ENCODE measurements around the gene USP13. TPM values are rescaled to one million over a fixed set of nuclear protein-coding genes. Genes with fewer than 3 reads are reported as not detected.

The USP13 gene
- total and polyA plus RNA-seq, 4 donors = 2.4 to 7.3 (median 4.2) TPM

DNA sequence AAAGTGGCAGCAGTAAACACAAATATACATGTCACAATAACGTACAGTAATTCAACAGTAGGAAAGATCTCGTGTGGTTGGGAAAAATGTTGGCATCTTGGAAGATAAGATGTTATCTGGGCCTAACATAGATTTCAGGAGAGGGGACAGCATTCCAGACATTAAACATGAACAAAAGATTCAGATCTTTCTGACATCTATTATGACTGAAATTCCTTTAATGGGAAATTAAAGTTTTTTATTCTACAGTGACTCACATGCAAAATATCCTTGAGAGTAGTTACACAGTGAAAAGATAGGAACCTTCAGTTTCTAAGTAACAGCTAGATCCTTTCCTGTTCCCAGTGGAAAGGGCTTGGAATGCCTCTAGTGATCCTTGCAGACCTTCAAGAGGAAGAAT lies 39.0 kb upstream of the USP13 start:
- peaks cover 5 to 14% (median 10%) of the 10 kb centered on the region in 4 donors for H3K36me3 ChIP-seq (ENCODE audit: control insufficient read depth in 4 of 4, insufficient read depth in 3 of 4, low read depth in 1 of 4, low read length in 3 of 4)
- no peak for DNase-seq (ENCODE audit: low spot score)
- TF ChIP-seq, protein P1, sequence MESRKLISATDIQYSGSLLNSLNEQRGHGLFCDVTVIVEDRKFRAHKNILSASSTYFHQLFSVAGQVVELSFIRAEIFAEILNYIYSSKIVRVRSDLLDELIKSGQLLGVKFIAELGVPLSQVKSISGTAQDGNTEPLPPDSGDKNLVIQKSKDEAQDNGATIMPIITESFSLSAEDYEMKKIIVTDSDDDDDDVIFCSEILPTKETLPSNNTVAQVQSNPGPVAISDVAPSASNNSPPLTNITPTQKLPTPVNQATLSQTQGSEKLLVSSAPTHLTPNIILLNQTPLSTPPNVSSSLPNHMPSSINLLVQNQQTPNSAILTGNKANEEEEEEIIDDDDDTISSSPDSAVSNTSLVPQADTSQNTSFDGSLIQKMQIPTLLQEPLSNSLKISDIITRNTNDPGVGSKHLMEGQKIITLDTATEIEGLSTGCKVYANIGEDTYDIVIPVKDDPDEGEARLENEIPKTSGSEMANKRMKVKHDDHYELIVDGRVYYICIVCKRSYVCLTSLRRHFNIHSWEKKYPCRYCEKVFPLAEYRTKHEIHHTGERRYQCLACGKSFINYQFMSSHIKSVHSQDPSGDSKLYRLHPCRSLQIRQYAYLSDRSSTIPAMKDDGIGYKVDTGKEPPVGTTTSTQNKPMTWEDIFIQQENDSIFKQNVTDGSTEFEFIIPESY (IDR thresholded peaks at IDR 0.05) = no peak
- H3K27ac ChIP-seq (ENCODE audit: low read depth in 1 of 2, low read length in 2 of 2) = no peak overlapping the region
- no peaks in the 10 kb centered on the region for H3K4me1 ChIP-seq (ENCODE audit: control insufficient read depth in 4 of 4, insufficient read depth in 4 of 4, low read length in 3 of 4)
- no peak overlapping the region for H3K9ac ChIP-seq (ENCODE audit: low read depth in 1 of 2, low read length in 2 of 2)
- H3K9me3 ChIP-seq (ENCODE audit: control insufficient read depth in 4 of 4, low read length in 3 of 4) = no peaks in the 10 kb centered on the region
- H3K4me3 ChIP-seq (ENCODE audit: low read depth in 1 of 3, low read length in 3 of 3) = no peak overlapping the region
- 82% methylated on average over 2 of the region's 2 CpGs for WGBS
- H3K27me3 ChIP-seq (ENCODE audit: control insufficient read depth in 4 of 4, insufficient read depth in 4 of 4, low read length in 3 of 4) = no peaks in the 10 kb centered on the region

DNA sequence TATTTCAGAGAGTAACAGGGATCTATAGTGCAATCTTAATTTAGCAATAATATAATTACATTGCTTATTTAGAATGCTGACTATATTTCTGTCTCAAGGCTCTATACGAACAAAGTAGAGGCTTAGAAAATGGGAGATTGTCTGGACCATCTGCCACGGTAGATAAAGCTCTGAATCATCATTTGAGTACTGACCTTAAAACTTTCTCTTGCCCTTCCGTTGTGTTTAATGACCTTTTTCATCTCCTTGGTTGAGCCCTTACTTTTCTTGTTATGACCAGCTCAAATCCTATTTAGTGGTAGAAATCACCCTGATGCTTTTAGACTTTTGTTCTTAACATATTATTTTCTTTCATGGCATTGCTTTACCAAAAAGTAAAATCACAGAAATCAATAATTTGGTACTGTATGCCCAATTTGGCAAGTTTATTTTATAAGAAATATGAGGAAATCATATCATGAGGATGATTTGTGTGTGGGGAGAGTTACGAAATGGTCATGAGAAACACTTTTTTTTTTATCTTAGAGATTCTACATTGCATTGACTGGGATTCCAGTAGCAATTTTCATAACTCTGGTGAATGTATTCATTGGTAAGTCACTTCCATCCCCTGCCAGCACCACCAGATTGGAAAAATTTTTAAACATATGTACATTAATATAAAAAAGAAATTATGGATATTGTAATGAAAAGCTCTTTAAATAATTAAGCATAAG lies 37.2 kb upstream of the USP13 start:
- H3K27me3 ChIP-seq (ENCODE audit: control insufficient read depth in 4 of 4, insufficient read depth in 4 of 4, low read length in 3 of 4) = no peaks in the 10 kb centered on the region
- H3K4me1 ChIP-seq (ENCODE audit: control insufficient read depth in 4 of 4, insufficient read depth in 4 of 4, low read length in 3 of 4) = no peaks in the 10 kb centered on the region
- TF ChIP-seq, protein P2, sequence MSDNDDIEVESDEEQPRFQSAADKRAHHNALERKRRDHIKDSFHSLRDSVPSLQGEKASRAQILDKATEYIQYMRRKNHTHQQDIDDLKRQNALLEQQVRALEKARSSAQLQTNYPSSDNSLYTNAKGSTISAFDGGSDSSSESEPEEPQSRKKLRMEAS (IDR thresholded peaks at IDR 0.05) = no peak
- no peak for TF ChIP-seq RAD21 (IDR thresholded peaks at IDR 0.05)
- TF ChIP-seq, protein P3, sequence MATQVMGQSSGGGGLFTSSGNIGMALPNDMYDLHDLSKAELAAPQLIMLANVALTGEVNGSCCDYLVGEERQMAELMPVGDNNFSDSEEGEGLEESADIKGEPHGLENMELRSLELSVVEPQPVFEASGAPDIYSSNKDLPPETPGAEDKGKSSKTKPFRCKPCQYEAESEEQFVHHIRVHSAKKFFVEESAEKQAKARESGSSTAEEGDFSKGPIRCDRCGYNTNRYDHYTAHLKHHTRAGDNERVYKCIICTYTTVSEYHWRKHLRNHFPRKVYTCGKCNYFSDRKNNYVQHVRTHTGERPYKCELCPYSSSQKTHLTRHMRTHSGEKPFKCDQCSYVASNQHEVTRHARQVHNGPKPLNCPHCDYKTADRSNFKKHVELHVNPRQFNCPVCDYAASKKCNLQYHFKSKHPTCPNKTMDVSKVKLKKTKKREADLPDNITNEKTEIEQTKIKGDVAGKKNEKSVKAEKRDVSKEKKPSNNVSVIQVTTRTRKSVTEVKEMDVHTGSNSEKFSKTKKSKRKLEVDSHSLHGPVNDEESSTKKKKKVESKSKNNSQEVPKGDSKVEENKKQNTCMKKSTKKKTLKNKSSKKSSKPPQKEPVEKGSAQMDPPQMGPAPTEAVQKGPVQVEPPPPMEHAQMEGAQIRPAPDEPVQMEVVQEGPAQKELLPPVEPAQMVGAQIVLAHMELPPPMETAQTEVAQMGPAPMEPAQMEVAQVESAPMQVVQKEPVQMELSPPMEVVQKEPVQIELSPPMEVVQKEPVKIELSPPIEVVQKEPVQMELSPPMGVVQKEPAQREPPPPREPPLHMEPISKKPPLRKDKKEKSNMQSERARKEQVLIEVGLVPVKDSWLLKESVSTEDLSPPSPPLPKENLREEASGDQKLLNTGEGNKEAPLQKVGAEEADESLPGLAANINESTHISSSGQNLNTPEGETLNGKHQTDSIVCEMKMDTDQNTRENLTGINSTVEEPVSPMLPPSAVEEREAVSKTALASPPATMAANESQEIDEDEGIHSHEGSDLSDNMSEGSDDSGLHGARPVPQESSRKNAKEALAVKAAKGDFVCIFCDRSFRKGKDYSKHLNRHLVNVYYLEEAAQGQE (IDR thresholded peaks at IDR 0.05) = no peak
- no peak for TF ChIP-seq JUND (IDR thresholded peaks at IDR 0.05)
- no peak for TF ChIP-seq YY1 (IDR thresholded peaks at IDR 0.05)
- TF ChIP-seq NR2F2 (IDR thresholded peaks at IDR 0.05) = no peak
- TF ChIP-seq, protein P1 (IDR thresholded peaks at IDR 0.05) = no peak
- no peak for TF ChIP-seq GABPA (IDR thresholded peaks at IDR 0.05 in 1 of 2, conservative IDR thresholded peaks at IDR 0.05 in 1 of 2)
- no peaks in the 10 kb centered on the region for H3K9me3 ChIP-seq (ENCODE audit: control insufficient read depth in 4 of 4, low read length in 3 of 4)
- H3K9ac ChIP-seq (ENCODE audit: low read depth in 1 of 2, low read length in 2 of 2) = no peak overlapping the region
- 86% methylated on average over 4 of the region's 4 CpGs for WGBS
- DNase-seq (ENCODE audit: low spot score) = no peak
- peaks cover 5 to 18% (median 11%) of the 10 kb centered on the region in 4 donors for H3K36me3 ChIP-seq (ENCODE audit: control insufficient read depth in 4 of 4, insufficient read depth in 3 of 4, low read depth in 1 of 4, low read length in 3 of 4)
- no peak overlapping the region for H3K4me3 ChIP-seq (ENCODE audit: low read depth in 1 of 3, low read length in 3 of 3)
- no peak overlapping the region for H3K27ac ChIP-seq (ENCODE audit: low read depth in 1 of 2, low read length in 2 of 2)
